ENCODE measurements around the gene ZFHX3. TPM values are rescaled to one million over a fixed set of nuclear protein-coding genes. Genes with fewer than 3 reads are reported as not detected.

ZFHX3 gene
- total RNA-seq, 1 donor from 2014 or later: 68.1 TPM

DNA sequence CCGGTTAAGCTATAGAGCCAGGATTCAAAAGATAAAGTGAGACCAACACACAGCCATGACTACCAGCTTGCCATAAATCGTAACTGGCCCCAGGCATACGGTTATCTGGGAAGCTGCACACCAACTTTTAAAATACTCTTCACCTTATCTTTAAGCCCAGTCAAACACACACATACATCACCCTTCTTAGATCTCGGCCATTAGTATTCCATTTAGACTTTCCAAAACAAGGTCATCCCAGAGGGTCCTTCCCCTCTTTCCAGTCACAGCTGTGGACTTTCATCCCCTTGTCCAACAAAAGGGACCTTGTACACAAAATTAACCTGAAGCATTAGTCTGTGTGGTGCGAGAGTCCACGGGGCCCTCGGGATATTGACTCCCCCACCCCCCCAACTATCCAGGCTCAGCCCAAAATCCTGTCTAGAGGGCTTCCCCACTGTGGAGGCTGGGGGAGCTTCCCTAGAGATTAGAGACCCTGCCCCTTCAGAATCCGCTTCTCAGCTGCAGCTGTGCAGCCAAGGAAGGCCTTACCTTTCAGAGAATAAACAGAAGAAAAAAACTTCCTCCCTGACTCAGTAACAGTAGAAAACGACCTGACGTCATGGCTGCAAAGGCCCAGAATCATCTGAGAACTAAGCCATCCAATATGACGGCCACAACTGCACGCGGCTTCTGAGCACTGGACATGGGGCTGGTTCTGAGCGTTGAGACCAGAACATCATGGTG lies 9.9 kb downstream of the ZFHX3 start:
- peak overlapping the region; percentile 67 for H3K4me3 Mint-ChIP-seq
- H3K27ac Mint-ChIP-seq: peak overlapping the region; percentile 100
- peaks cover 92% of the 10 kb centered on the region for H3K4me1 Mint-ChIP-seq
- no peak for TF ChIP-seq CTCF (IDR thresholded peaks at IDR 0.05; ENCODE audit: unreplicated experiment)
- no peak for DNase-seq (ENCODE audit: low spot score in 2 of 2, unreplicated experiment in 2 of 2)
- no peaks in the 10 kb centered on the region for H3K9me3 Mint-ChIP-seq
- no peaks in the 10 kb centered on the region for H3K27me3 Mint-ChIP-seq (ENCODE audit: low read depth)
- H3K36me3 Mint-ChIP-seq: no peaks in the 10 kb centered on the region

DNA sequence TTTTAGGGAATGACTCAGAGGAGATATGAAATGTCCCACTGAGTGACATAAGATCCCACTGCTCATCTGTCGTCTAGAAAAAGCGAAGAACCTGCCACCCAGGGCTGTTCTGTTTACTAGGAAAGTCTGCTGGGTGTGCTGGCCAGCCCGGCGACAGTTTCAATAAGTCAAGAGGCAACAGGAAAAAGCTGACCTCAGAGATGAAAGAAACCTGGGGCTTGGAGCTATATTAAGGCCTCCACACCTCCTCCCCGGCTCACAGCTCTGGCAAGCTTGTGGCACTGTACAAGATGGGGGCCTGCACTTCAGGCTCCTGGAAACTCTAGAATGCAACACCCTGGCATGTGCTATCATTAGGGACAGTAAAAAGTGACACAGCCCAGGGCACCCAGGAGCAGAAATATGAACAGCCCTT lies 10.6 kb downstream of the ZFHX3 start:
- H3K9me3 Mint-ChIP-seq: no peaks in the 10 kb centered on the region
- H3K27ac Mint-ChIP-seq: peak overlapping the region; percentile 100
- peak overlapping the region; percentile 67 for H3K4me3 Mint-ChIP-seq
- no peaks in the 10 kb centered on the region for H3K36me3 Mint-ChIP-seq
- no peak for TF ChIP-seq CTCF (IDR thresholded peaks at IDR 0.05; ENCODE audit: unreplicated experiment)
- no peaks in the 10 kb centered on the region for H3K27me3 Mint-ChIP-seq (ENCODE audit: low read depth)
- DNase-seq (ENCODE audit: low spot score in 2 of 2, unreplicated experiment in 2 of 2): no peak
- H3K4me1 Mint-ChIP-seq: peaks cover 92% of the 10 kb centered on the region

DNA sequence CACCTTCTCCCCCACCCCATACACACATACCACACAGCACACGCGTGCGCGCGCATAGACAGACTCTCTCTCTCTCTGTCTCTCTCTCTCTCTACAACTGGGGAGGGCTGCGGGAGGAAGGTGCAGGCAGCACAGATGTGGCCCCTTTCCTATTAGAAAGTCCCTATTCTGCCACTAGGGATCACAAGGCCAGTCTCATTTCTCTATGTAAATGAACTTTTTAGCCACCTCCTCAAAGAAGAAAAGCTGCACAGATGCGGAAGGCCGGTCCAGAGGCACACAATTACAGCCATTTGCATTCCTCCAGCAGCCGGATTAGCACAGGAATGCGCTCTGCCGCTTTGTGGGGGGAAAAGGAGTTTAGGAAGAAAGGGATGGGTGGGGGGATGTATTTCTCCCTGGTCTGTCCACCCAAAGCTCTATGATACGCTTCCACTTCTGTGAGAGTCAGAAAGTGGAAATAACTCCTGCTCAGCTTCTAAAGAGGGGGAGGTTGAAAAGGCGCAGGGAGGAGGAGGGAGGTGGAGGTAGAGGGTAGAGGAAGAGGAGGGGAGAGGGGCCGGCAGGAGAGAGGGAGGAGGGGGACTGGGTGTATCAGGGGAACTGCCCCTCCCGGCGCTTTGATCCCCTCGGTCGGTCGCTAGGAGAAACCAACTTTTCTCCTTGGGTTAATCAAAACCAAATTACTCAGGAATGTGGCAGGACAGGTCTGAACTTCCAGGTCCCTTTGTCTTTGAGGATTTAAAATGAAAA lies 11.7 kb downstream of the ZFHX3 start:
- TF ChIP-seq CTCF (IDR thresholded peaks at IDR 0.05; ENCODE audit: unreplicated experiment): no peak
- peak overlapping the region; percentile 67 for H3K4me3 Mint-ChIP-seq
- peaks cover 92% of the 10 kb centered on the region for H3K4me1 Mint-ChIP-seq
- no peaks in the 10 kb centered on the region for H3K9me3 Mint-ChIP-seq
- H3K36me3 Mint-ChIP-seq: no peaks in the 10 kb centered on the region
- H3K27me3 Mint-ChIP-seq (ENCODE audit: low read depth): no peaks in the 10 kb centered on the region
- peak in 1 of 2 experiments; percentile 66 for DNase-seq (ENCODE audit: low spot score in 2 of 2, unreplicated experiment in 2 of 2)
- peak overlapping the region; percentile 100 for H3K27ac Mint-ChIP-seq

DNA sequence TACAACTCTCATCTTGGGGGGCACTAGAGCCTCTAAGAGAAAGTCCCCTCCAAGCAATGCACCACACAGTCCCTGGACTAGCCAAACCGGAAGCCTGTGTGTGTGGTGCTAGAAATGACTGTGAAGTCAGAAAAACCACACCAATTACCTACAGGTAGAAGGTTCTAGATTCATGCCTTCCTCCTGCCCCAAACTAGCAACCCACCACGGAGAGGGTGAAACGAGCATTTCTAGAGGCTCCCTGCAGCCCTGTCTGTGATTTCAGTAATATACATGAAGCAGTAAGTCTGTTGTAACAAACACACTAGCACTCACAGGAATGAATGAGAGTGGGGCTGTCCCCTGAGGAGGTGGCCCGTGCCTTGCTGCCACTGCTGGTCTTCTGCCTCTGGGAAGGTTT lies 13.6 kb downstream of the ZFHX3 start:
- Mint-ChIP-seq H3K9me3 (no peaks in the 10 kb centered on the region), H3K27ac (peak overlapping the region; percentile 100), H3K4me3 (peak overlapping the region; percentile 38), H3K36me3 (no peaks in the 10 kb centered on the region), H3K4me1 (peaks cover 92% of the 10 kb centered on the region), H3K27me3 (ENCODE audit: low read depth) (no peaks in the 10 kb centered on the region)
- no peak for TF ChIP-seq CTCF (IDR thresholded peaks at IDR 0.05; ENCODE audit: unreplicated experiment)
- no peak for DNase-seq (ENCODE audit: low spot score in 2 of 2, unreplicated experiment in 2 of 2)

DNA sequence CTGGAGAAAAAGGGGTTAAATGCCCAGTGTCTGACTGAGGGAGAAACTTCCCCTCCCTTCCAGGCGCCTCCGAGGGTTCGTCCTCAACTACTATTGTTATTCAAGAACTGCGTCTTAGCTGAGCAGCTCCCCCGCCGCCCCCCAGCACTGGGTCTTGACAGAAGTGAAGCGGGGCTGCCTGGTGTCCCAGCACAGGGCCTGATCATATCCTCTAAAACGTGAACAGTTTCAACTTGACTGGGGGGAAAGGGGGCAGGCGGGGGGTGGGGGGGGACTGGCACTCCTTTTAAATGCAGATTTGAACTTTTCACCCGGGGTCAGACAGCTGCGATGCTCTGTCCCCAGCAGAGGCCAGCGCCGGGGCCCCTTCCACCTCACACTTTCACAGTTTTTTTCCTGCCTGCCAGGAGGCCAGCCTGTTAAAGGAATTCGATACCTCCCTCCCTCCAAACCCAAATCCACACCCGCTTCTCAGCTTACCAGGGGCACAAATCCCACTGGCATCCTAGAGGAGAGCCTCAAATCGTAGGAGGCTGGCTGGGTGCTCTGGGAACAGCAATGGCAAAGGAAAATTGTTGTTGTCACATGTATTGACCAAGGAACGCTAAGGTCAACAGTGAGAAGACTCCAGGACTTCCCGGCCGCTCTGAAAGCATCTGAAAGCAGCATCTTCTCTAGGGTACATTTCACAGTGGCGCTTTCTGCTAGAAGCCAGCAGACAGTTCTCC lies 14.5 kb downstream of the ZFHX3 start:
- Mint-ChIP-seq H3K27ac (peak overlapping the region; percentile 100), H3K36me3 (no peaks in the 10 kb centered on the region), H3K4me3 (peak overlapping the region; percentile 53), H3K27me3 (ENCODE audit: low read depth) (no peaks in the 10 kb centered on the region), H3K9me3 (no peaks in the 10 kb centered on the region), H3K4me1 (peaks cover 94% of the 10 kb centered on the region)
- DNase-seq (ENCODE audit: low spot score in 2 of 2, unreplicated experiment in 2 of 2): no peak
- TF ChIP-seq CTCF (IDR thresholded peaks at IDR 0.05; ENCODE audit: unreplicated experiment): no peak

Data from mesothelial cell of epicardium (in vitro differentiated cells).